RWPE1 (cell line): ENCODE results near the gene ISLR.
A peak's percentile ranks its signal among the peaks of the same experiment; 100 is the strongest.

Experiments used
- CTCF ChIA-PET: fragments of 350-600 bp; sonication (Branson Sonifier 250); formaldehyde crosslinking; extraction: SDS; loops from one replicate; lab custom pipeline; 2021; lab: Yijun Ruan, JAX
- POLR2A ChIA-PET: fragments of 400-600 bp; formaldehyde crosslinking; extraction: SDS; loops from one replicate; lab custom pipeline; 2020; ENCODE audit warnings: antibody characterized with exemption; ENCODE audit not compliant: low non-redundant PET; lab: Yijun Ruan, JAX
- DNase-seq: peaks from one replicate; pipeline ENCODE4 v3.0.0; 2012; ENCODE audit warnings: low spot score
- H3K27ac ChIP-seq: fragments of 450-650 bp; 2 replicates; pipeline ENCODE4 v1.5.1; 2017
- TF ChIP-seq, protein P1 (sequence below): fragments of 450-650 bp; conservative IDR thresholded peaks from 2 replicates; pipeline ENCODE4 v1.5.1; 2017; ENCODE audit warnings: low read depth, mild to moderate bottlenecking

The ISLR gene

GRCh38 chr15:74215958-74216357 is 42.4 kb downstream of the ISLR start:
- TF ChIP-seq, protein P1, sequence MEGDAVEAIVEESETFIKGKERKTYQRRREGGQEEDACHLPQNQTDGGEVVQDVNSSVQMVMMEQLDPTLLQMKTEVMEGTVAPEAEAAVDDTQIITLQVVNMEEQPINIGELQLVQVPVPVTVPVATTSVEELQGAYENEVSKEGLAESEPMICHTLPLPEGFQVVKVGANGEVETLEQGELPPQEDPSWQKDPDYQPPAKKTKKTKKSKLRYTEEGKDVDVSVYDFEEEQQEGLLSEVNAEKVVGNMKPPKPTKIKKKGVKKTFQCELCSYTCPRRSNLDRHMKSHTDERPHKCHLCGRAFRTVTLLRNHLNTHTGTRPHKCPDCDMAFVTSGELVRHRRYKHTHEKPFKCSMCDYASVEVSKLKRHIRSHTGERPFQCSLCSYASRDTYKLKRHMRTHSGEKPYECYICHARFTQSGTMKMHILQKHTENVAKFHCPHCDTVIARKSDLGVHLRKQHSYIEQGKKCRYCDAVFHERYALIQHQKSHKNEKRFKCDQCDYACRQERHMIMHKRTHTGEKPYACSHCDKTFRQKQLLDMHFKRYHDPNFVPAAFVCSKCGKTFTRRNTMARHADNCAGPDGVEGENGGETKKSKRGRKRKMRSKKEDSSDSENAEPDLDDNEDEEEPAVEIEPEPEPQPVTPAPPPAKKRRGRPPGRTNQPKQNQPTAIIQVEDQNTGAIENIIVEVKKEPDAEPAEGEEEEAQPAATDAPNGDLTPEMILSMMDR: no peak
- ChIA-PET POLR2A (no interaction called here), CTCF (interaction anchor here (0.7 kb wide), 1 partner anchor 8 kb away, joined by 3 read pairs; no protein-coding TSS in a partner anchor)
- H3K27ac ChIP-seq: peak overlapping the region; percentile 65
- DNase-seq: no peak

- ChIA-PET POLR2A (no interaction called here), CTCF (interaction anchor here (0.7 kb wide), 1 partner anchor 160 kb away, joined by 4 read pairs; no protein-coding TSS in a partner anchor)
- TF ChIP-seq, protein P1: no peak
- H3K27ac ChIP-seq: no peak overlapping the region
- DNase-seq: no peak
Measured at GRCh38 chr15:74216949-74217348, 43.4 kb downstream of the ISLR start.

DNA sequence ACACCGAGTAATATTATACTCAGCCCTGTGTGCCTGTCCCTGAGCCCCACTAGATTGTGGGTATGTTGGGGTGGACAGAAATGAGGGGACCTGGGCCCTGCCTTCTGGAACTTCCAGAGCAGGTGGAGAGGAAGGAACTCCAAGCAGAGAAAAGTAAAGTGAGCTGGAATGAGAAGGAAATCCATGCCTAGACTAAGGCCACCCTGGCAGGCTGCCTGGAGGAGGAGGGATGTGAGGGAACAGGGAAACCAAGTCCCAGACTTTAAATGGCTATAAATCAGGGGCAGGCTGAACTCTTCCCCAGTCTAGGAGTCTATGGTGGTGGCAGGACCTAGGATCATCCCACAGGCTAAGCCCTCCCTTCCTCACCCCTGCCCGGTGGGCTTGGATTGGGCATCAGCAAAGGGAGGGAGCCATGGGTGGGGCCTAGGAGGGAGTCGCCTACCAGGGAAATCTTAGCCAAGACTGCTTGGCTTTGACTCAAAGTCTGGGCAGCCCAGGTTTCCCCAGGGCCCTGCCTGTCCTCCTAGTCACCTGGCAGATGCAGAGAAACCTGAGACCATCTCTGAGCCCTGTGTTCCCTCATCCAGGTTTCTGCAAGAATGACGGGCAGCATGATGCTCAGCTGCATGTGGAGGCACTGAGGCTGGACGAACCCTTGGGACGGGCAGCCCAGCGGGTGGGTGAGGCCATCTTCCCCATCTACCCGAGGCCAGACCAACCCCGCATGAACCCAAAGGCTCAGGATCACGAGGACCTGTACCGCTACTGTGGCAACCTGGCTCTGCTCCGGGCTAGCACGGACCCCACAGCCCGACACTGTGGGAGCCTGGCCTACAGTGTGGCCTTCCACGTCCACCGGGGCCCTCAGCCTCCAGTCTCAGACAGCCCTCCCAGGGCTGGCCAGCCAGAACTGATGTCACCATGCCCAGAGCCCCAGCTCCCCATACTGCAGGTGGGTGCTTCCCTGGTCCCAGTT is 44.7 kb downstream of the ISLR start:
- POLR2A ChIA-PET: no interaction called here
- CTCF ChIA-PET: no interaction called here
- no peak overlapping the region for H3K27ac ChIP-seq
- TF ChIP-seq, protein P1: no peak
- DNase-seq: no peak

DNA sequence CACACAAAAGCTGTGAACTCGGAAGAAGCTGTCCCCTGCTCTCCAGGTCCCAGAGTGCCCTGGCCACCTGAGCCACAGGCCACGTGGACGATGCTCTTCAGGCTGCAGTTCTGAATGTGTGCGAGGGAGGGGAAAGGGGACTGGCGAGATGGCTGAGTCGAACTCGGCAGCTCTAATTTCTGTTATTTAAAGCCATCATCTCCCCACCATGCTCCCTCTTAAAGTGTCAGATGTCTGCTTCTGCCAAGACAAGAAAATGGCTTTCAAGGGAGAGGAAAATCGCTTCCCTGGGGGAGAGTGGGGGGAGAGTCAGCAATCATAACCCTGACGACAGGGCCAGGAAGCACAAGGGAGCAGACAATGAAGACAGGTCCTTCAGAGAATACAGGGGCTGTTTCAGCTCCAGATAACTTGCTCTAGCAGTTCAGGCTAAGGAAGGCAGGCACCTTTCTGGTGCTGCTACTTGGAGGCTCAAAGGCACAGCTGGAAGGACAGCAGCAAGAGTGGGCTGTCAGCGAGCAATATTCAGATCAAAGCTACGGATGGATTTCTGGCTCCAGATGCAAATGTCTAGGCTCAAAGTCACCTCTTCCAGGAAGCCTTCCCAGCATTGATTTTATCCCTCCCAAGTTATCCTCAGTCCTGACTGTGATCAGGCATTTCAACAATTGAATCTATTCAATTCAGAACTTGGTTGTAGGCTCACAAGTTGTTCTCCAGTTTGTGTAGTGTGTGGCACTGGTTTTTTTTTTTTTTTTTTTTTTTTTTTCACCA is 47.2 kb downstream of the ISLR start:
- H3K27ac ChIP-seq: no peak overlapping the region
- ChIA-PET POLR2A (no interaction called here), CTCF (no interaction called here)
- DNase-seq: no peak
- TF ChIP-seq, protein P1: no peak

DNA sequence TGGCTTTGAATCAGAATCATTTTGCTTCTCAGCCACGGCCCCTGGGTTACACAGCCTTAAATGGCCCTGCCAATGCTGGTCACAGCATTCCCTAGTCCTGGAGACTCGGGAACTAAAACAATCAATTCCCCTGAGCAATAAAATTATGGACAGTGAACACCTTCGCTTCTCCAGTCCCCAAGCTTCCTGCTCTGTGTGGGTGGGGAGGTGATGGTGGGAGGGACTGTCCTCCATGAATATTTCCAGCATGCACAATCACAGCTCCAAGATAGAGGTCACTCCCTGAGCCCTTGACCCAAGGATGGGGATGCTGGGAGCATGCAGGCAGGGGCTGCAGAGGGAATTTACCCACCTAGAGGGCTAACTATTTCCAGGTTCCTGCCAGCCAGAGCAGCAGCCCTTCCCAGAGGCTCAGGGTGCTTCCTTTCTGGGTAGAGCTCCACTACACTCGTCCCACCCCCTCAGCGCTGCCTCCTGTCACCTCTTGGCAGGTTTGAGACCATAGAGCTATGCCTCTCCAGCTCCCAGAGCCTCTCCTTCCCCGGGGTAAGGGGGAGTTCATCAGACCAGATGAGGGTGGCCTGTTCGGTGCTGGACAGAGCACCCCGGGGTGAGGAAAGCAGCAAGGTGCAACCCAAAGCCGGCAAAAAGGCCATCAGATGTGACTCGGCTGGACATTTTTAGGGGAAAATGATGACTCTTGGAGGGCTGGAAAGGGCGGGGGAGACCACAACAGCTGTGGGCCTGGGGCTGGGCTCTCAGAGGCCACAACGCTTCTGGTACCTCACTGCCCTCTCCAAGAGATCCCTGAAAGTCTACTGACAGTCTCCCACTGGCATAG is 48.1 kb downstream of the ISLR start:
- ChIA-PET POLR2A (interaction anchor here (0.5 kb wide), 1 partner anchor 77 kb away, joined by 3 read pairs; no protein-coding TSS in a partner anchor), CTCF (no interaction called here)
- TF ChIP-seq, protein P1: no peak
- no peak overlapping the region for H3K27ac ChIP-seq
- DNase-seq: no peak
